CD4-positive, alpha-beta T cell treated with Interleukin-15 for 1 hour (primary cell): ENCODE data around the gene NUP85.
"Not testable (repeated sequence)": the region's sequence is repeated elsewhere in the genome, so short reads cannot be mapped to it uniquely, and the experiment has no call there.

Source experiments
- DNase-seq: peaks from one replicate; pipeline ENCODE4 v3.0.0-alpha.2; 2020

The NUP85 gene

GRCh38 chr17:75271233-75271954, 65.9 kb downstream of the NUP85 start:
- peak; percentile 88 for DNase-seq

- DNase-seq = no peak
Observed at GRCh38 chr17:75271955-75272847, 66.7 kb downstream of the NUP85 start.

- no peak for DNase-seq
Observed at GRCh38 chr17:75272848-75273184, 67.3 kb downstream of the NUP85 start.

- DNase-seq = no peak
Observed at GRCh38 chr17:75273977-75274708, 68.7 kb downstream of the NUP85 start.

- DNase-seq = no peak
Observed at GRCh38 chr17:75277664-75278071, 72.2 kb downstream of the NUP85 start.

- DNase-seq = not testable (repeated sequence)
Observed at GRCh38 chr17:75280189-75280588, 74.7 kb downstream of the NUP85 start.

GRCh38 chr17:75285123-75285522, 79.6 kb downstream of the NUP85 start:
- DNase-seq = no peak
